ENCODE data around the gene OR51B4. TPM values are rescaled to one million over a fixed set of nuclear protein-coding genes. Genes with fewer than 3 reads are reported as not detected.
"Not testable (repeated sequence)": the region's sequence is repeated elsewhere in the genome, so short reads cannot be mapped to it uniquely, and the experiment has no call there.

Gene OR51B4
- total RNA-seq, 1 donor from 2014 or later: not detected

DNA sequence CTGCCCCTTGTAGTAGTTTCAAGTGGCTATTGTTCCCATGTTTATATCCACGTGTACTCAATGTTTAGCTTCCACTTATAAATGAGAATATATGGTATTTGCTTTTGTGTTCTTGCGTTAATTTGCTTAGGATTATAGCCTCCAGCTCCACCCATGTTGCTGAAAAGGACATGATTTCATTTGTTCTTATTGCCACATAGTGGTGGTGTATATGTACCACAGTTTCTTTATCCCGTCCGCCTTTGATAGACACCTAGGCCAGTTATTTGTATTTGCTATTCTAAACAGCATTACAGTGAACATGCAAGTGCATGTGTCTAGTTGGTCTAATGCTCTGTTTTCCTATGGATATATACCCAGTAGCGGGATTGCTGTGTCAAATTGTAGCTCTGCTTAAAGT is 15.5 kb upstream of the OR51B4 start:
- intact Hi-C loops (cut with DNase I): no loop called here
- no peaks in the 10 kb centered on the region for H3K27me3 ChIP-seq
- ATAC-seq (no peak), DNase-seq (no peak)
- TF ChIP-seq, protein P1, sequence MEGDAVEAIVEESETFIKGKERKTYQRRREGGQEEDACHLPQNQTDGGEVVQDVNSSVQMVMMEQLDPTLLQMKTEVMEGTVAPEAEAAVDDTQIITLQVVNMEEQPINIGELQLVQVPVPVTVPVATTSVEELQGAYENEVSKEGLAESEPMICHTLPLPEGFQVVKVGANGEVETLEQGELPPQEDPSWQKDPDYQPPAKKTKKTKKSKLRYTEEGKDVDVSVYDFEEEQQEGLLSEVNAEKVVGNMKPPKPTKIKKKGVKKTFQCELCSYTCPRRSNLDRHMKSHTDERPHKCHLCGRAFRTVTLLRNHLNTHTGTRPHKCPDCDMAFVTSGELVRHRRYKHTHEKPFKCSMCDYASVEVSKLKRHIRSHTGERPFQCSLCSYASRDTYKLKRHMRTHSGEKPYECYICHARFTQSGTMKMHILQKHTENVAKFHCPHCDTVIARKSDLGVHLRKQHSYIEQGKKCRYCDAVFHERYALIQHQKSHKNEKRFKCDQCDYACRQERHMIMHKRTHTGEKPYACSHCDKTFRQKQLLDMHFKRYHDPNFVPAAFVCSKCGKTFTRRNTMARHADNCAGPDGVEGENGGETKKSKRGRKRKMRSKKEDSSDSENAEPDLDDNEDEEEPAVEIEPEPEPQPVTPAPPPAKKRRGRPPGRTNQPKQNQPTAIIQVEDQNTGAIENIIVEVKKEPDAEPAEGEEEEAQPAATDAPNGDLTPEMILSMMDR (IDR thresholded peaks at IDR 0.05): no peak
- H3K9me3 ChIP-seq: no peaks in the 10 kb centered on the region
- no peaks in the 10 kb centered on the region for H3K36me3 ChIP-seq
- H3K4me3 ChIP-seq: no peak overlapping the region
- H3K27ac ChIP-seq: no peak overlapping the region
- H3K4me1 ChIP-seq: no peaks in the 10 kb centered on the region

DNA sequence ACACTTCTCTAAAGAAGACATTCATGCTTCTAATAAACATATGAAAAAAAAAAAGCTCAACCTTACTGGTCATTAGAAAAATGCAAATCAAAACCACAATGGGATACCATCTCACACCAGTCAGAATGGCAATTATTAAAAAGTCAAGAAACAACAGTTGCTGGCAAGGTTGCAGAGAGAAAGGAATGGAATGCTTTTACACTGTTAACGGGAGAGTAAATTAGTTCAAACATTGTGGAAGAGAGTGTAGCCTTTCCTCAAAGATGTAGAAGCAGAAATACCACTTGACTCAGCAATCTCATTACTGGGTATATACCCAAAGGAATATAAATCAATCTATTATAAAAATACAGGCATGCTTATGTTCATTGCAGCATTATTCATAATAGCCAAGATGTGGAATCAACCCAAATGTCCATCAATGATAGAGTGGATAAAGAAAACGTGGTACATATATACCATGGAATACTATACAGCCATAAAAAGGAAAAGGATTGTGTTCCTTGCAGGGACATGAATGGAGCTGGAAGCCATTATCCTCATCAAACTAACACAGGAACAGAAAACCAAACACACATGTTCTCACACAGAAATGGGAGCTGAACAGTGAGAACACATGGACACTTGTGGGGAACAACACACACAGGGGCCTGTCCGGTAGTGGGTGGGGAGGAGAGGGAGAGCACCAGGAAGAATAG is 11.7 kb upstream of the OR51B4 start:
- H3K4me1 ChIP-seq; H3K36me3 ChIP-seq; ATAC-seq; H3K9me3 ChIP-seq; DNase-seq; H3K27ac ChIP-seq; H3K27me3 ChIP-seq; H3K4me3 ChIP-seq; intact Hi-C loops (cut with DNase I): not testable (repeated sequence)

DNA sequence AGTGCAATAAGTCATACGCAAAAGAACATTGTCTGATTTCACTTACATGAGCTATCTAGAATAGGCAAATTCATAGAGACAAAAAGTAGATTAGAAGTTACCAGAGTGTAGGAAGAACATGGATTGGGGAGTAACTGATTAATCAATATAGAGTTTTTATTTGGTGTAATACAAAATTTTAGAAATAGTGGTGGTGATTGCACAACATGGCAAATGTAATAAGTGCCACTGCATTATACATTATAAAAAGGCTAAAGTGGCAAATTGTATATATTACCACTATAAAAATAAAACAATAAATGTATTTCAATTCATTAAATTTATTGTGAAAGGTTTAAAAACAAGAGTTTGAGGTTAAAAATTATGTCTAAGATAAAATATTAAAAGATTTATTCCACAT is 8.7 kb upstream of the OR51B4 start:
- TF ChIP-seq, protein P1 (IDR thresholded peaks at IDR 0.05): no peak
- ATAC-seq (no peak), DNase-seq (no peak)
- Histone ChIP-seq H3K27ac (no peak overlapping the region), H3K36me3 (no peaks in the 10 kb centered on the region), H3K4me3 (no peak overlapping the region), H3K27me3 (no peaks in the 10 kb centered on the region), H3K4me1 (no peaks in the 10 kb centered on the region), H3K9me3 (no peaks in the 10 kb centered on the region)
- intact Hi-C loops (cut with DNase I): no loop called here

DNA sequence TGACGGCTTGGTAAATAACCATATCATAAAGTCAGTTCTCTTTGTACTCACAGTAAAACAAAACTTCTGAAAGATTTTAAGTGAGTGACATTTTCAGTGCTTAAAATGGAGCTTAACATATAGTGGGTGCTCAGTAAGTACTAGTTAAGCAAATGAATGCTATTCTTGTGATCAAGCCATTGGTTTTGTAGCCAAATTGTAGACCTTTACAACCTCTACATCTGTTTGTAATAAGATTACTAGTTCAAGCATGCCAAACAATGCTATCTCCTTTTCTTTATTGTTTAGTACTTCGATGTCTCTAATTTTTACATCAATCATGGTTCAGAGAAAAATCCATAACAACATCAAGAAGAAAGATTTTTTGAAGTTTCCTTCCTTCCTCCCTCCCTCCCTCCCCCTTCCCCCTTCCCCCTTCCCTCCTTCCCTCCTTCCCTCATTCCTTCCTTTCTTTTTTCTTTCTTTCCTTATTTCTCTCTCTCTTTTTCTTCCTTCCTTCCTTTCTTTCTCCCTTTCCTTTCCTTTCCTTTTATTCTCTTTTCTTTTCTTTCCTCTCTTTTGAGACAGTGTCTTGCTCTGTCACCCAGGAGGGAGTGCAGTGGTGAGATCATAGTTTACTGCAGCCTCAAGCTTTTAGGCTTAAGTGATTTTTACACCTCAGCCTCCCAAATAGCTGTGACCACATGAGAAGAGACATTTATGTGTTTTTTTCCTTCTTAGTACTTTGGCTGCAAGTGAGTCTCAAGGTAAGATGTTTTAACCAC is 5.7 kb upstream of the OR51B4 start:
- Histone ChIP-seq H3K36me3 (no peaks in the 10 kb centered on the region), H3K27ac (no peak overlapping the region), H3K27me3 (no peaks in the 10 kb centered on the region), H3K4me1 (no peaks in the 10 kb centered on the region), H3K9me3 (no peaks in the 10 kb centered on the region), H3K4me3 (no peak overlapping the region)
- TF ChIP-seq, protein P1 (IDR thresholded peaks at IDR 0.05): no peak
- intact Hi-C loops (cut with DNase I): no loop called here
- ATAC-seq (no peak), DNase-seq (no peak)

DNA sequence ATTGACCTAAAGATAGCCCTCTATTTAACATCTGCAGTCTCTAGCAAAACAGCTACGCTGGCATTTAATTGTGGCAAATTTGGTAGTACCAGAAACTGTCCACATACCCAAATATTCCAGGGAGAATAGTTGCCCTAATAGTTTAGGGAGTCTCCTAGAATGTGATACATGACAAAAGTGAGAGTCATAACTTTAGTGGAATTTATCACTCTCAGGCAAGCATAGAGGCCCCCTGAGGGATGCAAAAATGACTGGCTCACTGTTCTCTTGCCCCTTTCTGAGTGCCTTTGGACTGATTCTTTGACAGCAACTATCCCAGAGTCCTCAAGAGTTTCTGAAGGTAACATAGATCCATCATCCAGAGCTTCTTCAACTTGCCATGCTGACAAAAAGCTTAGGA is 2.3 kb upstream of the OR51B4 start:
- H3K9me3 ChIP-seq: no peaks in the 10 kb centered on the region
- TF ChIP-seq, protein P1 (IDR thresholded peaks at IDR 0.05): no peak
- no peaks in the 10 kb centered on the region for H3K4me1 ChIP-seq
- no peak overlapping the region for H3K4me3 ChIP-seq
- ATAC-seq: no peak
- no peak for DNase-seq
- H3K27me3 ChIP-seq: no peaks in the 10 kb centered on the region
- H3K27ac ChIP-seq: no peak overlapping the region
- intact Hi-C loops (cut with DNase I): no loop called here
- no peaks in the 10 kb centered on the region for H3K36me3 ChIP-seq

DNA sequence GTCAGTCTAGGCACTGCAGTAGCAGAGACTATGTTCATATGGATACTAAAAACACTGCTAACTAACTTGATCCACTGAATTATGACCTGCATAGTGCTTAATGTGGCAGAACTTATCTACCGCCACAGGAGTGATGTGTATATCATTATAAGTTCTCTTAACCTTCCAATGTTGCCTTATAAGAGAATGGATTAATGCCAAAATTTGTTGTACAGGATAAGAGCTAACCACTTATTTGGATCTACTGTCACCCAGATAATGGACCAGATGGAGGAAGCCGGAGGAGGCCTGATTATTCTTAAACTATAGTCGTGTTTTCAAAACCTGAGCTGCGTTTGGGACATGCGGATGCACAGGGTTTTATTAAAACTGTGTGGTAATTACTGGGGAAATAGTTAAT is 1.9 kb upstream of the OR51B4 start:
- TF ChIP-seq, protein P1 (IDR thresholded peaks at IDR 0.05): no peak

More for the DNA sequence above, 1.9 kb upstream of the OR51B4 start:
- no peak overlapping the region for H3K4me3 ChIP-seq
- no peak overlapping the region for H3K27ac ChIP-seq
- intact Hi-C loops (cut with DNase I): no loop called here
- ATAC-seq (no peak), DNase-seq (no peak)
- H3K9me3 ChIP-seq: no peaks in the 10 kb centered on the region
- no peaks in the 10 kb centered on the region for H3K4me1 ChIP-seq
- H3K27me3 ChIP-seq: no peaks in the 10 kb centered on the region
- no peaks in the 10 kb centered on the region for H3K36me3 ChIP-seq

Measured in upper lobe of right lung (tissue), 1 donor.